SHP77 treated with DMSO at 0.1 percent for 48 hours (cell line): ENCODE results near the gene MAGI1.
"Not testable (repeated sequence)": the region's sequence is repeated elsewhere in the genome, so short reads cannot be mapped to it uniquely, and the experiment has no call there.

Source experiments
- DNase-seq: peaks from one replicate; lab custom pipeline; 2025; lab: John Stamatoyannopoulos, UW

Gene MAGI1

GRCh38 chr3:65619888-65620287 lies 418.8 kb downstream of the MAGI1 start:
- DNase-seq, result no peak

- DNase-seq, result no peak
Measured at GRCh38 chr3:65619451-65619881, 419.3 kb downstream of the MAGI1 start.

- DNase-seq, result no peak
Measured at GRCh38 chr3:65618599-65618998, 420.1 kb downstream of the MAGI1 start.

GRCh38 chr3:65617787-65618186 lies 420.9 kb downstream of the MAGI1 start:
- no peak for DNase-seq

GRCh38 chr3:65617209-65617608 lies 421.5 kb downstream of the MAGI1 start:
- no peak for DNase-seq

- DNase-seq, result no peak
Measured at GRCh38 chr3:65616563-65616962, 422.2 kb downstream of the MAGI1 start.

- DNase-seq, result no peak
Measured at GRCh38 chr3:65615329-65615728, 423.4 kb downstream of the MAGI1 start.

- DNase-seq, result no peak
Measured at GRCh38 chr3:65614585-65614984, 424.1 kb downstream of the MAGI1 start.

GRCh38 chr3:65607965-65608460 lies 430.7 kb downstream of the MAGI1 start:
- not testable (repeated sequence) for DNase-seq

GRCh38 chr3:65607101-65607500 lies 431.6 kb downstream of the MAGI1 start:
- no peak for DNase-seq

GRCh38 chr3:65605876-65606432 lies 432.8 kb downstream of the MAGI1 start:
- no peak for DNase-seq

- no peak for DNase-seq
Measured at GRCh38 chr3:65604863-65605526, 433.7 kb downstream of the MAGI1 start.

GRCh38 chr3:65603631-65604030 lies 435.1 kb downstream of the MAGI1 start:
- DNase-seq, result no peak

- no peak for DNase-seq
Measured at GRCh38 chr3:65600888-65601287, 437.8 kb downstream of the MAGI1 start.

GRCh38 chr3:65597952-65598413 lies 440.7 kb downstream of the MAGI1 start:
- no peak for DNase-seq

- DNase-seq, result no peak
Measured at GRCh38 chr3:65597226-65597951, 441.3 kb downstream of the MAGI1 start.

GRCh38 chr3:65596571-65597225 lies 442.0 kb downstream of the MAGI1 start:
- no peak for DNase-seq

GRCh38 chr3:65596029-65596300 lies 442.8 kb downstream of the MAGI1 start:
- no peak for DNase-seq

GRCh38 chr3:65595222-65596028 lies 443.3 kb downstream of the MAGI1 start:
- no peak for DNase-seq

GRCh38 chr3:65593780-65594752 lies 444.7 kb downstream of the MAGI1 start:
- no peak for DNase-seq

- DNase-seq, result no peak
Measured at GRCh38 chr3:65591313-65591712, 447.4 kb downstream of the MAGI1 start.
